Lung (tissue), 12 donors: ENCODE results near the gene SDF2. TPM values are rescaled to one million over a fixed set of nuclear protein-coding genes. Genes with fewer than 3 reads are reported as not detected.

ENCODE experiments used
- ATAC-seq: fragments of 200-7000 bp; cut with Tn5 transposase; one replicate; pipeline ENCODE4 v1.9.1; 2020; ENCODE audit warnings: moderate number of reproducible peaks; ENCODE audit not compliant: insufficient read depth, low FRiP score
- DNase-seq, 3 donors: peaks; one replicate each; pipeline ENCODE4 v3.0.0-alpha.2; 2013 to 2017
- H3K27ac ChIP-seq, 2 donors: one replicate each; pipeline ENCODE4 v1.5.1; 2013; ENCODE audit warnings: mild to moderate bottlenecking in 2 of 2, moderate library complexity in 2 of 2, control low read depth in 1 of 2, inconsistent platforms in 1 of 2, low read depth in 1 of 2, low read length in 1 of 2
- H3K27me3 ChIP-seq, 3 donors: one replicate each; pipeline ENCODE4 v1.5.1; 2013; ENCODE audit warnings: low read length in 2 of 3; ENCODE audit not compliant: control insufficient read depth in 3 of 3, insufficient read depth in 3 of 3
- H3K36me3 ChIP-seq, 4 donors: one replicate each; pipeline ENCODE4 v1.5.1; 2013; ENCODE audit warnings: low read length in 4 of 4, mild to moderate bottlenecking in 1 of 4, moderate library complexity in 1 of 4; ENCODE audit not compliant: control insufficient read depth in 4 of 4, insufficient read depth in 4 of 4
- H3K4me1 ChIP-seq, 5 donors: one replicate each; pipeline ENCODE4 v1.5.1; 2013; ENCODE audit warnings: low read length in 5 of 5, mild to moderate bottlenecking in 2 of 5, moderate library complexity in 1 of 5; ENCODE audit not compliant: control insufficient read depth in 5 of 5, insufficient read depth in 5 of 5
- H3K4me3 ChIP-seq: one replicate; pipeline ENCODE4 v1.5.1; 2013; ENCODE audit warnings: mild to moderate bottlenecking, control low read depth, moderate library complexity
- H3K9ac ChIP-seq, 2 donors: one replicate each; pipeline ENCODE4 v1.5.1; 2013; ENCODE audit warnings: low read length in 2 of 2, control low read depth in 1 of 2; ENCODE audit not compliant: insufficient read depth in 1 of 2
- H3K9me3 ChIP-seq, 4 donors: one replicate each; pipeline ENCODE4 v1.5.1; 2013; ENCODE audit warnings: low read length in 3 of 4, mild to moderate bottlenecking in 1 of 4, moderate library complexity in 1 of 4; ENCODE audit not compliant: control insufficient read depth in 4 of 4, insufficient read depth in 3 of 4
- WGBS, 2 donors: extraction: QIAGEN DNeasy Blood & Tissue Kit; methylation state at CpG; one replicate each; pipeline ENCODE4 v1.1.7; 2013; 5-methylcytosine and 5-hydroxymethylcytosine counted together
- polyA plus RNA-seq, 2 donors: library from polyadenylated mRNA; stranded (reverse); fragments of 200-250 nt; gene quantifications; one replicate each; pipeline ENCODE4 v1.2.1, GENCODE V29; 2013
- total RNA-seq, 2 donors: library from RNA; depleted of rRNA in 1 of 2; stranded (reverse); fragments of >200 nt in 1 of 2; gene quantifications; one replicate each; pipeline ENCODE4 v1.2.1, GENCODE V29; 2014 to 2021
- TF ChIP-seq, protein P1 (sequence below): IDR thresholded peaks from 2 replicates; pipeline ENCODE4 v1.5.1; 2012; ENCODE audit warnings: mild to moderate bottlenecking; ENCODE audit errors: control extremely low read depth, extremely low read depth
- donor health status: control.
- donor health status: control.
- donor health status: Bipolar disorder and iron deficiency.
- donor health status: healthy.
- donor health status: DM: yes; HTN: yes; CAD: no.

SDF2 gene
- total and polyA plus RNA-seq, 4 donors: 36.5 to 73.3 (median 48.5) TPM

DNA sequence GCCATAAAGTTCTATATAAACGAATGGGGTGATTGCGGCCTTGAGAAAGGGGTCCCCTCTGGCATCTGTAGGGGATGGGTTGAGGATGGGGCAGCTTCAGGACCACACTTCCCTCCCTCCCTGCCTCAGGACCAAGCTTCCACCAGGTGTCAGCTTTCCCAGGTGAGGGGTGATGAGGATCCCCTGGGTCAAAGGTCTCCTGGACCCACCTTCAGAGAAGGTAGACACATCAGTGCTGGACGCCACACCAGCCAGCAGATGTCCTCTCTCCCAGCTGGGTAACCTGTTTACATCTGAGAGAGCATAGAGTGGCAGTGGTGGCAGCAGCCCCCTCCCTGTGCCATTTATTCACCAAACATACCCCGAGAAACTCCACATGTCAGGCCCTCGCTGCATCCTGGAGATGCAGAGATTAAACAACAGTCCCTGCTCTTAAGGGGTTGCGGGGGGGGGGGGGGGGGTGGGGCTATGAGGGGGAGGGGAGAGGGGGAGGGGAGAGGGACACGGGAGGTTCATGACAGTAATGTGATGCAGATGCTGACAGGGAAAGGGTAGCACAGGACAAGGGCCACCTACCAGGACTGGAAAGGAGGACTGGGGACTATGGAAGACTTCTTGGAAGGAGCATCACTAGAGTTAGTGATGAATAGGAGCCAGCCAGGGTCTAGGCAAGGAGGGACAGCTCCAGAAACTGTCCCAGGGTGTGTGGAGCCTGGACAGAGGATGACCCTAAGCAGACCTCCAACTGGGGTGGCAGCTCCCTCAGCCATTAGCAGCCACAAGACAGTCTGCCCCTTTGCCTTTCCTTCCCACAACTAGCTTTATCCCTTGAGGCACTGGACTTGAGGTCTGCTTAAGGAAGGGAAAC lies 45.0 kb upstream of the SDF2 start:
- no peaks in the 10 kb centered on the region for H3K9me3 ChIP-seq
- no peak overlapping the region for H3K4me3 ChIP-seq
- no peaks in the 10 kb centered on the region for H3K27me3 ChIP-seq
- peaks cover 6 to 31% (median 10%) of the 10 kb centered on the region in 4 donors for H3K36me3 ChIP-seq
- ATAC-seq (no peak), DNase-seq (no peak)
- TF ChIP-seq, protein P1, sequence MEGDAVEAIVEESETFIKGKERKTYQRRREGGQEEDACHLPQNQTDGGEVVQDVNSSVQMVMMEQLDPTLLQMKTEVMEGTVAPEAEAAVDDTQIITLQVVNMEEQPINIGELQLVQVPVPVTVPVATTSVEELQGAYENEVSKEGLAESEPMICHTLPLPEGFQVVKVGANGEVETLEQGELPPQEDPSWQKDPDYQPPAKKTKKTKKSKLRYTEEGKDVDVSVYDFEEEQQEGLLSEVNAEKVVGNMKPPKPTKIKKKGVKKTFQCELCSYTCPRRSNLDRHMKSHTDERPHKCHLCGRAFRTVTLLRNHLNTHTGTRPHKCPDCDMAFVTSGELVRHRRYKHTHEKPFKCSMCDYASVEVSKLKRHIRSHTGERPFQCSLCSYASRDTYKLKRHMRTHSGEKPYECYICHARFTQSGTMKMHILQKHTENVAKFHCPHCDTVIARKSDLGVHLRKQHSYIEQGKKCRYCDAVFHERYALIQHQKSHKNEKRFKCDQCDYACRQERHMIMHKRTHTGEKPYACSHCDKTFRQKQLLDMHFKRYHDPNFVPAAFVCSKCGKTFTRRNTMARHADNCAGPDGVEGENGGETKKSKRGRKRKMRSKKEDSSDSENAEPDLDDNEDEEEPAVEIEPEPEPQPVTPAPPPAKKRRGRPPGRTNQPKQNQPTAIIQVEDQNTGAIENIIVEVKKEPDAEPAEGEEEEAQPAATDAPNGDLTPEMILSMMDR: no peak
- H3K4me1 ChIP-seq: peaks cover 0 to 8% (median 0%) of the 10 kb centered on the region in 5 donors
- H3K9ac ChIP-seq: no peak overlapping the region
- WGBS, 2 donors: 69 to 79% methylated on average over 6 to 7 of the region's 7 CpGs
- no peak overlapping the region for H3K27ac ChIP-seq

DNA sequence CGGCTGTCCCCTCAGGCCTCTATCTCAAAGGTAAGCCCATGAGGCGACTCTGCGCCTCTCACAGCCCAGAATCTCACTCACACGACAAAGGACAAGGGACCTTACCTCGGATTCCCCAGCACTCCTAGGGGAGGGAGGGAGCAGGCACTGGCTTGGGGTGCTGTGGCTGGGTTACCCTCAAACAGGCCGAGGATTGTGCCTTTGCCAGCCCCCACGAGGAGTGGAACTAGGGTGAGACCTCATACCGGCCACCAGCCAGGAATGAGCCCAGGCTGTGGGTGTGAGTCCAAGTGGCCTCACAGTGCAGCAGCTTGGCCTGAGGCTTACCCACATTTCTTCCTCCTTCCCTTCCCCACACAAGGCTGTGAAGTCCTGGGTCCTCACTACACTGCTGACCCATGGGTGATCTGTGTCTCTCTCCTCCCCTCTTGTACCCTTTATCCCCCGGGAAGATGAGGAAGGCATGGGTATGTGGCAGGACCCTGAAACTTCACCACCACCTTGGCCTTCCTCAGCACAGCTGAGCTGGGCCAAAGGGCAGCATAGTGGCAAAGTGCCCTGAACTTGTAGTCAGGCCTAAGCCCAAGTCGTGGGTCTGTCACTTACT lies 44.1 kb upstream of the SDF2 start:
- H3K9me3 ChIP-seq: no peaks in the 10 kb centered on the region
- peaks cover 9 to 40% (median 17%) of the 10 kb centered on the region in 4 donors for H3K36me3 ChIP-seq
- TF ChIP-seq, protein P1: no peak
- no peak for DNase-seq
- 88 to 89% methylated on average over 10 of the region's 10 CpGs for WGBS, 2 donors
- H3K27me3 ChIP-seq: no peaks in the 10 kb centered on the region
- ATAC-seq: no peak
- peaks cover 0 to 5% (median 0%) of the 10 kb centered on the region in 5 donors for H3K4me1 ChIP-seq
- H3K27ac ChIP-seq: no peak overlapping the region
- no peak overlapping the region for H3K4me3 ChIP-seq
- no peak overlapping the region for H3K9ac ChIP-seq

DNA sequence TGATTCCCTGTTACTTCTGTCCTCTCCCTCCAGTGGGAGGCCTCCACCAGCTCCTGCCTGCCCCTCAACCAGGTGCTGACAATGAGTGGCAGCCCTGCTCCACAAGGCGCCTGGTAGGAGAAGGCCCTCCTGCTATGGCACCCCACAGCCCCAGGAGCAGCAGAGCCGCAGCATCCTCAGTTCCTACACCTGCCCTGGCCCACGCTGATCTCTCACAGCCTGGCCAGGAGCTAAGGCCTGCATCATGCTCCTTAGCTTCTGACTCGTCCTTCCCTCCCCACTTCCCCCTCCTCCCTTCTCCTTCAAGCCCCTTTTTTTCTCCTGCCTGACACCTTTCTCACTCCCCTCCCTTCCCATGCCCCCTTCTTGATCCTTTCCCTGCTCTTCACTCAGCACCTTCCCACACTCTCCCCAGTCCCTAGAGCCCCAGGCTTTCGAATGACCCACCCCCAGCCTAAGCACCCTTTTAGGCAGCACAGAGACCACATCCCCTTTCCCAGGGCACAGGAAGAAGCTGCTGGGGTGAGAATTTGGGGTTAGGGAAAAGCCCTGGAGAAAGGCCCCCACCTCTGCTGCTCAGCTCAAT lies 43.5 kb upstream of the SDF2 start:
- 84% methylated on average over 5 of the region's 5 CpGs for WGBS, 2 donors
- no peaks in the 10 kb centered on the region for H3K9me3 ChIP-seq
- peaks cover 14 to 47% (median 23%) of the 10 kb centered on the region in 4 donors for H3K36me3 ChIP-seq
- no peak overlapping the region for H3K9ac ChIP-seq
- H3K27me3 ChIP-seq: no peaks in the 10 kb centered on the region
- DNase-seq: no peak
- no peak for ATAC-seq
- no peaks in the 10 kb centered on the region for H3K4me1 ChIP-seq
- H3K27ac ChIP-seq: no peak overlapping the region
- H3K4me3 ChIP-seq: no peak overlapping the region
- TF ChIP-seq, protein P1: no peak
